ENCODE data around the gene GMDS.
A peak's percentile ranks its signal among the peaks of the same experiment; 100 is the strongest.

The GMDS gene

GRCh38 chr6:2225422-2226392 lies 19.7 kb downstream of the GMDS start:
- DNase-seq (ENCODE audit: low spot score) = no peak
- no peak for TF ChIP-seq CTCF (IDR thresholded peaks at IDR 0.05; ENCODE audit: borderline replicate concordance, control extremely low read depth, extremely low read depth, insufficient read depth, missing control alignments)
- in situ Hi-C loops (cut with MboI; ENCODE audit: low sequenced_read_pairs, unreplicated experiment) = no loop called here

GRCh38 chr6:2224847-2225382 lies 20.5 kb downstream of the GMDS start:
- TF ChIP-seq CTCF (IDR thresholded peaks at IDR 0.05; ENCODE audit: borderline replicate concordance, control extremely low read depth, extremely low read depth, insufficient read depth, missing control alignments) = no peak
- DNase-seq (ENCODE audit: low spot score) = no peak
- in situ Hi-C loops (cut with MboI; ENCODE audit: low sequenced_read_pairs, unreplicated experiment) = no loop called here

DNA sequence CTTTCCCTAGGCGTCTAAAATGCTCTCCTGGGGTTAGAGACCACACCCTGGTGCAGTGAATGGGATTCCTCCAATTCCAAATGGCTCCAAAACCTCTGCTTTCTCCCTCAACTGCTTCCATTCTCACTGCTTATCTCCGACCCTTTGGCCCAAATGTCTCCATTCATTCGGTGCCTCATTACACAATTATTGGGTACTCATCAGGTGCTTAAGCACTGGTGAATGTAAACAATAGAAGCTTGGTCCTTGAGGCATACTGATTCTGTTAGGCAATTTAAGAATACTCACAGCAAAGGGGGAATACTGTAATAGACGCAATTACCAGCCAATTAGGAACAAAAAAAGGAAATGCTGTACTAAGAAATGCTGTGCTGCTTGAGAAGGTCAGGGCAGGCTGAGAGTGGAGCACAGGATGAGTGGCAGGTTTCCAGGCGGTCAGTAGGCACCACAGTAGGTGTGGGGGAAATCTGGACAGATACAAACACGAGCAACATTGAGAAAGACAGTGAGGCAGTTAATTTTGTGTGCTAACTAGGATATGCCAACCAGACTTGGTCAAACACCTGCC lies 23.0 kb downstream of the GMDS start:
- no peak for DNase-seq (ENCODE audit: low spot score)
- in situ Hi-C loops (cut with MboI; ENCODE audit: low sequenced_read_pairs, unreplicated experiment) = no loop called here
- TF ChIP-seq CTCF (IDR thresholded peaks at IDR 0.05; ENCODE audit: borderline replicate concordance, control extremely low read depth, extremely low read depth, insufficient read depth, missing control alignments) = no peak

GRCh38 chr6:2221726-2222274 lies 23.6 kb downstream of the GMDS start:
- in situ Hi-C loops (cut with MboI; ENCODE audit: low sequenced_read_pairs, unreplicated experiment) = no loop called here
- peak; percentile 66 for DNase-seq (ENCODE audit: low spot score)
- no peak for TF ChIP-seq CTCF (IDR thresholded peaks at IDR 0.05; ENCODE audit: borderline replicate concordance, control extremely low read depth, extremely low read depth, insufficient read depth, missing control alignments)

GRCh38 chr6:2220154-2220553 lies 25.3 kb downstream of the GMDS start:
- in situ Hi-C loops (cut with MboI; ENCODE audit: low sequenced_read_pairs, unreplicated experiment) = no loop called here
- no peak for DNase-seq (ENCODE audit: low spot score)
- no peak for TF ChIP-seq CTCF (IDR thresholded peaks at IDR 0.05; ENCODE audit: borderline replicate concordance, control extremely low read depth, extremely low read depth, insufficient read depth, missing control alignments)

GRCh38 chr6:2218866-2219265 lies 26.5 kb downstream of the GMDS start:
- DNase-seq (ENCODE audit: low spot score) = no peak
- in situ Hi-C loops (cut with MboI; ENCODE audit: low sequenced_read_pairs, unreplicated experiment) = no loop called here

More at GRCh38 chr6:2218866-2219265, 26.5 kb downstream of the GMDS start:
- TF ChIP-seq CTCF (IDR thresholded peaks at IDR 0.05; ENCODE audit: borderline replicate concordance, control extremely low read depth, extremely low read depth, insufficient read depth, missing control alignments) = no peak

Data from GM13976 (cell line).